ES-I3 (cell line): ENCODE measurements around the gene PLCH1.

Experiments
- H3K36me3 ChIP-seq: 2 replicates; pipeline ENCODE4 v1.6.1; 2013; ENCODE audit warnings: mild to moderate bottlenecking, low read length, control low read depth, moderate library complexity; ENCODE audit not compliant: insufficient read depth
- H3K4me1 ChIP-seq: 2 replicates; pipeline ENCODE4 v1.6.1; 2013; ENCODE audit warnings: mild to moderate bottlenecking, control low read depth, low read length; ENCODE audit not compliant: insufficient read depth
- H3K9ac ChIP-seq: 2 replicates; pipeline ENCODE4 v1.6.1; 2013; ENCODE audit warnings: low read depth, mild to moderate bottlenecking, low read length, moderate library complexity
- H3K9me3 ChIP-seq: 2 replicates; pipeline ENCODE4 v1.6.1; 2013; ENCODE audit warnings: mild to moderate bottlenecking, low read length, moderate library complexity; ENCODE audit not compliant: control insufficient read depth, insufficient read depth

Gene PLCH1

GRCh38 chr3:155607761-155608160, 137.1 kb downstream of the PLCH1 start:
- no peaks in the 10 kb centered on the region for H3K9me3 ChIP-seq
- H3K9ac ChIP-seq, result no peak overlapping the region
- no peaks in the 10 kb centered on the region for H3K4me1 ChIP-seq
- no peaks in the 10 kb centered on the region for H3K36me3 ChIP-seq

GRCh38 chr3:155605571-155605970, 139.3 kb downstream of the PLCH1 start:
- H3K36me3 ChIP-seq, result no peaks in the 10 kb centered on the region
- no peak overlapping the region for H3K9ac ChIP-seq
- H3K9me3 ChIP-seq, result no peaks in the 10 kb centered on the region
- H3K4me1 ChIP-seq, result no peaks in the 10 kb centered on the region

GRCh38 chr3:155604967-155605366, 139.9 kb downstream of the PLCH1 start:
- no peaks in the 10 kb centered on the region for H3K36me3 ChIP-seq
- no peaks in the 10 kb centered on the region for H3K4me1 ChIP-seq
- H3K9me3 ChIP-seq, result no peaks in the 10 kb centered on the region
- H3K9ac ChIP-seq, result no peak overlapping the region

GRCh38 chr3:155604126-155604525, 140.7 kb downstream of the PLCH1 start:
- H3K4me1 ChIP-seq, result no peaks in the 10 kb centered on the region

DNA sequence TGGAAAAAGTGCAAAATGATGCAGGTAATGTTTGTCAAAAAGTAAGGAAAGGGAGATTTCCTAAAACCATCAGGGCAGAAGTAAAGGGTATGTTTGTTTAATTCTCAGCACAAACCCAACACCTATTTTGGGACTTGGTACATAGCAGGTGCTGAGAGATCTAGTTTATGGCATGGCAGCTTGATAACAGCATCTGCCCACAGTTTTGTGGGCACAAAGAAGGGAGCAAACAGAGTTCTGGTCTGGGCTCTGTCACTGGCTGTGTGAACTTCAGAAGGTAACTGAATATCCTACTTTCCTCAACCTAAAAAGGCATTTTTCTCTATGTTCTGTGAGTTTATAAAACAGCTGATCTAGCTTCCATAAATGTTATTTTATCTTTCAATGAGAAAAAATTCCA, 141.6 kb downstream of the PLCH1 start:
- Histone ChIP-seq H3K9ac (no peak overlapping the region), H3K4me1 (no peaks in the 10 kb centered on the region), H3K36me3 (no peaks in the 10 kb centered on the region), H3K9me3 (no peaks in the 10 kb centered on the region)

More at GRCh38 chr3:155604126-155604525, 140.7 kb downstream of the PLCH1 start:
- Histone ChIP-seq H3K36me3 (no peaks in the 10 kb centered on the region), H3K9me3 (no peaks in the 10 kb centered on the region), H3K9ac (no peak overlapping the region)

DNA sequence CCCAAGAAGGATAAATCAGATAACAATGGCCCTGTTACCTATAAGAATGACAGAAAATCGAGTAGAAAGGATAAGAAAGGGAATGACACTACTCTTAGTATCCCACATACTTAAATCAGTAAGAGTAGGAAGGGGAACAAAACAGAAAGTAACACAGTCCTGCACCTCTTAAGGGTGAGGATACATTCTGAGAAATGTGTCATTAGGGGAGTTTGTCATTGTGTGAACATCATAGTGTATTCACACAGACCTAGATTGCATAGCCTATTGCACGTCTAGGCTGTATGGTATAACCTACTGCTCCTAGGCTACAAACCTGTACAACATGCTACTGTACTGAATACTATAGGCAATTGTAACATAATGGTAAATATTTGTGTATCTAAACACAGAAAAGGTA, 142.6 kb downstream of the PLCH1 start:
- Histone ChIP-seq H3K9me3 (no peaks in the 10 kb centered on the region), H3K36me3 (no peaks in the 10 kb centered on the region), H3K9ac (no peak overlapping the region), H3K4me1 (no peaks in the 10 kb centered on the region)

GRCh38 chr3:155598671-155599070, 146.2 kb downstream of the PLCH1 start:
- Histone ChIP-seq H3K9me3 (no peaks in the 10 kb centered on the region), H3K4me1 (no peaks in the 10 kb centered on the region), H3K9ac (no peak overlapping the region), H3K36me3 (no peaks in the 10 kb centered on the region)

- no peaks in the 10 kb centered on the region for H3K36me3 ChIP-seq
- H3K9ac ChIP-seq, result no peak overlapping the region
- no peaks in the 10 kb centered on the region for H3K4me1 ChIP-seq
- no peaks in the 10 kb centered on the region for H3K9me3 ChIP-seq
These were observed 148.3 kb downstream of the PLCH1 start for GRCh38 chr3:155596615-155597014.

- no peaks in the 10 kb centered on the region for H3K36me3 ChIP-seq
- H3K9me3 ChIP-seq, result no peaks in the 10 kb centered on the region
- no peak overlapping the region for H3K9ac ChIP-seq
- no peaks in the 10 kb centered on the region for H3K4me1 ChIP-seq
These were observed 149.5 kb downstream of the PLCH1 start for GRCh38 chr3:155595371-155595770.

DNA sequence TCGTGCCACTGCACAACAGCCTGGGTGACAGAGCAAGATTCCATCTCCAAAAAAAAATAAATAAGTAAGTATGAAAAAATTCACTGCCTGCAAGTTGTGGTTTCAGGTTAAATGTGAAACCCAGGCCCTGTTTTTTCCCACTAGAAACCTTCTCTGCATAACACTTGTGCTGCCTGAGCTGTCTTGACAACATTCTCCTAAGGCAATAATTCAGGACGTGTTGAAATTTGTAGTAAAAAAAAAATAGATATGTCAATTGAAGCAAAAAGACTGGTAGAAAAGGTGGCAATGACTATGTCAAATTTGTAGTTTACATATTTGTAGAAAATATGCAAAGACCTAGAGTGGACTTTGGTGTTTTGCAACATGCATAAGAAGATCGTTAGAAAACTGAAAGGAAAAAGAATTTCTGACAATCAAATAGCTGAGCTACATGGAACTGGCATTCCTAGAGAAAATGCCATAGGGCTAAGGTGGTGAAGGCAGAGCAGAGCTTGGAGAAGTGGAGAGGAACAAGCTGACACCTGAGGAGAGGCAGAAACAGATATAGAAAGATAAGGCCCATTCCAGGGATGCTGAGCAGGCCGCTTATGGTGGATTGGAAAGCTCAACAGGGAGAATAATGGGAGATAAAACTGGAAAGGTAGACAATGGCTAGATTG, 150.2 kb downstream of the PLCH1 start:
- no peak overlapping the region for H3K9ac ChIP-seq
- H3K4me1 ChIP-seq, result no peaks in the 10 kb centered on the region
- H3K36me3 ChIP-seq, result no peaks in the 10 kb centered on the region
- no peaks in the 10 kb centered on the region for H3K9me3 ChIP-seq

DNA sequence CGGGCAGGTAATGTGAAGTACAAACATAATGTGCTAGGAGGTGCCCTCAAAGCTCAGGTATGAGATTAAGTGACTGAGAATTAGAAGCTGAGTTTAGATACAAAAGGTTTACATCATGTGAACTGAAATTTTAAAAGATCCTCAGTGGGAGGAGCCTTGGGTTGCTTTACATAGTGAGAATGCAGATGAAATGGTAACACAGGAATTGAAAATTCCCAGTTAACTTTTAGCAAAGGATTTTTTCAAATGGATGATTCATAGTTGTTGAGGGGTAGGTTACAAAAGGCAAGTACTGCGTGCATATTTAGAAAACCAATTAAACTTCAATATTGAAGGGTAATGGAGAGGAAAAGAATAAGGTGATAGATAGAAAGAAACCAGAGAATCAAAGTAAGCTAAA, 157.3 kb downstream of the PLCH1 start:
- Histone ChIP-seq H3K9me3 (no peaks in the 10 kb centered on the region), H3K4me1 (peaks cover 11% of the 10 kb centered on the region; the same call in 1 of the 2 replicates), H3K36me3 (no peaks in the 10 kb centered on the region), H3K9ac (no peak overlapping the region)

DNA sequence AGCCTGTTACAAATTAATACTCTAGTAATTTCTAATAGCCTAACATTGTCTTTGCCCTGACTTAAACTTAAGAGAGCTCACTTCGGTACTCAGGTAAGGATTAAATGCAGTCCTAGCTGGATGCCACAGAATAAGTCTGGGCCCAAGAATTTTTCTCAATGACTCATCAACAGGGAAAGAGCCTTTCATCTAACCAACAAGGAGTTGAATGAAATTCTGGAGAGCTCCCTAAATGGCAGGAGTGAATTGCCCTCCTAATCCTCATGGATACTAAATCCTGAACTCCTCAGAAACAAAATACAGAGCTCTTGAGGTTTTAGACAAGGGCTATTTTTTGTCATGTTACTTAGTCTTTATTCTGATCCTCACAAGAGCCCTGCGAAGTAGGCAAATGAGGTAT, 159.5 kb downstream of the PLCH1 start:
- H3K9ac ChIP-seq, result no peak overlapping the region
- no peaks in the 10 kb centered on the region for H3K9me3 ChIP-seq
- H3K4me1 ChIP-seq, result peaks cover 11% of the 10 kb centered on the region; the same call in 1 of the 2 replicates
- H3K36me3 ChIP-seq, result no peaks in the 10 kb centered on the region

DNA sequence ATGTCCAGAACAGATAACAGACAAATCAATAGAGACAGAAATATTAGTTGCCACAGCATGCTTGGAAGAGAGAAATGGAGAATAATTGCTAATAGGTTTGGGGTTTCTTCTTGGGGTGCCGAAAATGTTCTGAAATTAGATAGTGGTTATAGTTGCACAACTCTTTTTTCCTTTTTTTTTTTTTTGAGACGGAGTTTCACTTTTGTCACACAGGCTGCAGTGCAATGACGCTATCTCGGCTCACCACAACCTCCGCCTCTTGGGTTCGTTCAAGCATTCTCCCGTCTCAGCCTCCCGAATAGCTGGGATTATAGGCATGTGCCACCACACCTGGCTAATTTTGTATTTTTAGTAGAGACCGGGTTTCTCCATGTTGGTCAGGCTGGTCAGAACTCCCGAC, 163.3 kb downstream of the PLCH1 start:
- Histone ChIP-seq H3K9me3 (no peaks in the 10 kb centered on the region), H3K36me3 (no peaks in the 10 kb centered on the region)

DNA sequence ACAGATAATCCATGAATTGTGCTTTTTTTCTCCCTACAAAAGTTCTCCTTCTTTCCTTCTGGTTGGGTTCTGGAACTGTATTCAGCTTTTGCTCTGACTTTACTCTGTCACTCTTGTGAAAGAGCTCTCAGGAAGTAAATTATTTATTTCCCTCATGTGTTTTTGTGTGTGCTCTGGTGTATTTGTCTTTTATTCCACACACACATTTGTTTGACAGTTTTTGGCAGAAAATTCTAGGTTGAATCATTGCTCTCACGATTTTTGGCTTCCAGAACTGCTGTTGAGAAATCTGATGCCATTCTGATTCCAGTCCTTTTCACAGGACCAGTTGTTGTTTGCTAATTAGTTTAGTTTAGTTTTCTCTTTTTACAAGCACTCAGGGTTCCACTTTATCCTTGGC, 172.8 kb downstream of the PLCH1 start:
- Histone ChIP-seq H3K36me3 (no peaks in the 10 kb centered on the region), H3K9ac (no peak overlapping the region), H3K9me3 (no peaks in the 10 kb centered on the region), H3K4me1 (no peaks in the 10 kb centered on the region)

More for the DNA sequence above, 163.3 kb downstream of the PLCH1 start:
- Histone ChIP-seq H3K9ac (no peak overlapping the region), H3K4me1 (peaks cover 11% of the 10 kb centered on the region; the same call in 1 of the 2 replicates)

DNA sequence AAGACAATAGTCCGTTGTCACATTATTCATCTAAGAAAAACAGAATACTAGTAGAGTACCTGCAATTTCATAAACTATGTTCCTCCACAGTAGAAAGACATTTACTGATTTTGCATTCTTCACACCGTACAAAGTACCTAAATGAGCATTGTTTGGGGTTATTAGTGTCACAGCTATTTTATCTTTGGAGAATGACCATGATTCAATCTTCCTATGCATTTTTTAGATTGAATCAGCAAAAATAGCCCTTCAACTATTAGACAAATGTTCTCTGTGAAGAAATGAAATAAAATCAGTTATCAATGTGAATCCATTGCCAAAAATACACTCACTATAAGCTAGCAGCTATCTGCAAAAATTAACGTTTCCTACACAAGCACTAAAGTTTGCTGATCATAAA, 176.6 kb downstream of the PLCH1 start:
- Histone ChIP-seq H3K9ac (no peak overlapping the region), H3K36me3 (no peaks in the 10 kb centered on the region), H3K9me3 (no peaks in the 10 kb centered on the region), H3K4me1 (no peaks in the 10 kb centered on the region)
